Ovary (tissue), 3 donors: ENCODE measurements around the gene PAX8.

ENCODE experiments used
- EP300 ChIP-seq: sonication (generic); formaldehyde crosslinking; IDR thresholded peaks from one replicate; pipeline ENCODE4 v1.6.1; 2017; ENCODE audit warnings: antibody characterized with exemption
- TF ChIP-seq, protein P1 (sequence below), 3 donors: fragments of 450-650 bp in 2 of 3; fragments of 200-600 bp in 1 of 3; IDR thresholded peaks; one replicate each; pipeline versions ENCODE4 v1.5.1 to v1.8.0; 2016 to 2022; ENCODE audit warnings: antibody characterized with exemption in 3 of 3, mild to moderate bottlenecking in 1 of 3
- donor health status: DM: no; HTN: no; CAD: no.

DNA sequence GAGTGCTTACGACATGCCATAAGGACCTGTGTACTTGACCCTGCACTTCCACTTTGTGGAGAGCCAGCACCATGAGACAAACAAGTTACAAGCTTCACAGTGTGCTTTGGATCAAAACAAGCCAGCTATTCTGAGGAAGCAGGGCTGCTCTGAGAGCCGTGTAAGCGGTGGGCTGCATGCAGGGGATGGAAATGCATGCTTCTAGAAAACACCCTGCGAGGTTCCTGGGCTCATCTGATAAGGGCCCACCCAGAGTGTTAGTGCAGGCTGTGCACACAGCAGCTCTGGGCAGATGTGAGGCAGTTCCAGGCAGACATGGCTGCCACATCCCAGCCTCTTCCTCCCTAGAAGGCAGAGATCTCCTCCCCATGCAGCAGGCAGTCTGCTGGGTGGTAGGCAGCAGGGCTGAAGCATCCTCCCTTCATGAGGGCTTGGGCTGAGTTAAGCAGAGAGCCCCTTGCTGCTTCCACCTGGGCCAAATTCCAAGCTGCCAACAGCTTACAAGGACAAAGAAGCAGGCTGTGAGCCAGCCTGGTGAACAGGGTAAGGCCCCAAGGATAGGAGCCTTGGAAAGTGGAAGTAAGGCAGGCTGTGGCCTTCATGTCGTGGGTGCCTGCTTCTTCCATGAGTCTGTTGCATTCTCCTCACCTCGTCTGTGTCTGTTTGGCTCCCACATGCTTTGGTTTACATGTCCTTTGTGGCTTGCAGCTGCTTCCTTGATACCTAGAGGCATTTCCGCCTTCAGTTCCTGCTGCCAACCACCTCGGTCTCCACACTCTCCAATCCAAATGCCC is 97.3 kb downstream of the PAX8 start:
- TF ChIP-seq, protein P1, sequence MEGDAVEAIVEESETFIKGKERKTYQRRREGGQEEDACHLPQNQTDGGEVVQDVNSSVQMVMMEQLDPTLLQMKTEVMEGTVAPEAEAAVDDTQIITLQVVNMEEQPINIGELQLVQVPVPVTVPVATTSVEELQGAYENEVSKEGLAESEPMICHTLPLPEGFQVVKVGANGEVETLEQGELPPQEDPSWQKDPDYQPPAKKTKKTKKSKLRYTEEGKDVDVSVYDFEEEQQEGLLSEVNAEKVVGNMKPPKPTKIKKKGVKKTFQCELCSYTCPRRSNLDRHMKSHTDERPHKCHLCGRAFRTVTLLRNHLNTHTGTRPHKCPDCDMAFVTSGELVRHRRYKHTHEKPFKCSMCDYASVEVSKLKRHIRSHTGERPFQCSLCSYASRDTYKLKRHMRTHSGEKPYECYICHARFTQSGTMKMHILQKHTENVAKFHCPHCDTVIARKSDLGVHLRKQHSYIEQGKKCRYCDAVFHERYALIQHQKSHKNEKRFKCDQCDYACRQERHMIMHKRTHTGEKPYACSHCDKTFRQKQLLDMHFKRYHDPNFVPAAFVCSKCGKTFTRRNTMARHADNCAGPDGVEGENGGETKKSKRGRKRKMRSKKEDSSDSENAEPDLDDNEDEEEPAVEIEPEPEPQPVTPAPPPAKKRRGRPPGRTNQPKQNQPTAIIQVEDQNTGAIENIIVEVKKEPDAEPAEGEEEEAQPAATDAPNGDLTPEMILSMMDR (IDR thresholded peaks at IDR 0.05): no peak
- TF ChIP-seq EP300: no peak
